Adrenal gland (tissue), 5 donors: ENCODE measurements around the gene ANAPC1.

Source experiments
- CTCF ChIP-seq, 6 experiments: fragments of 450-650 bp in 4 of 6; fragments of 200-600 bp in 2 of 6; sonication (generic) in 1 of 6; IDR thresholded peaks; 1 replicate in 5 of 6; 2 replicates in 1 of 6; pipeline versions ENCODE4 v1.5.1 to v1.8.0; 2016 to 2021; ENCODE audit warnings: antibody characterized with exemption in 6 of 6, mild to moderate bottlenecking in 2 of 6, moderate library complexity in 1 of 6
- POLR2A ChIP-seq, 2 donors: fragments of 450-650 bp; IDR thresholded peaks; one replicate each; pipeline ENCODE4 v1.6.1; 2017; ENCODE audit warnings: antibody characterized with exemption in 2 of 2, mild to moderate bottlenecking in 2 of 2, moderate library complexity in 1 of 2
- donor health status: DM: no; HTN: no; CAD: no.

DNA sequence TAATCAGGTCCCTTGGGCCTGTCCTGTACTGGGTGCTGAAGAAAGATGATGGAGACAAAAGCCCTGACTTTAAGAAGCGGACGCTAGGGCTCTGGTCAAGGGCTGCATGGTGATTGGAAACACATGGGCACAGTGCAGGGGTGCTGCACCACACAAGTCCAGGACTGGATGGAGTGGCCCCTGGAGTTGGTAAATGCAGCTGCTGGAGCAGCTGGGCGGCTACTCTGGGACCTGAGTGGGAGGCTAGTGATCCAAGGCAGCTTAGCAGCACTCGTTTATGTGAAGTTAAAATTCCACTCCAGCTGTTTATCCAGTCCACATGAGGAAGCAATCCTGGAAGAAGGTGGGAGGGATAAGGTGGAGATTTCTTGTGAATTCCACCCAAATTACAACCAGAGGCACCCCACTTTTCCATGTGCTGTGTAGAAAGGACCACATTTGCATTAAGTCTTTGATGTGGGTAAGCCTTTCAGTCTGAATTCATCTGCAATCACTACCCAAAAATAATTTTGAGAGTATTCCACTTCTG is 39.3 kb upstream of the ANAPC1 start:
- TF ChIP-seq CTCF (IDR thresholded peaks at IDR 0.05): no peak
- TF ChIP-seq POLR2A (IDR thresholded peaks at IDR 0.05): no peak
